ENCODE measurements around the gene NLRX1. TPM values are rescaled to one million over a fixed set of nuclear protein-coding genes. Genes with fewer than 3 reads are reported as not detected.
"Not testable (repeated sequence)": the region's sequence is repeated elsewhere in the genome, so short reads cannot be mapped to it uniquely, and the experiment has no call there.

The NLRX1 gene
- total RNA-seq, 1 experiment from 2014 or later: 6.7 TPM

GRCh38 chr11:119130662-119131061, 37.9 kb upstream of the NLRX1 start:
- CTCF ChIA-PET: no interaction called here
- H3K27ac Mint-ChIP-seq (ENCODE audit: unreplicated experiment): no peak overlapping the region
- intact Hi-C loops (cut with micrococcal nuclease; ENCODE audit: unreplicated experiment): no loop called here
- H3K27me3 Mint-ChIP-seq (ENCODE audit: unreplicated experiment): no peaks in the 10 kb centered on the region
- TF ChIP-seq CTCF (IDR thresholded peaks at IDR 0.05; ENCODE audit: unreplicated experiment): no peak
- no peaks in the 10 kb centered on the region for H3K9me3 Mint-ChIP-seq (ENCODE audit: low read depth, unreplicated experiment)
- H3K36me3 Mint-ChIP-seq (ENCODE audit: insufficient read depth, unreplicated experiment): peaks cover 25% of the 10 kb centered on the region
- H3K4me1 Mint-ChIP-seq (ENCODE audit: low read depth, unreplicated experiment): peaks cover 8% of the 10 kb centered on the region
- H3K4me3 Mint-ChIP-seq (ENCODE audit: low read depth, unreplicated experiment): no peak overlapping the region
- BruUV-seq (replicated peaks): no TSS peak
- no peak for DNase-seq

DNA sequence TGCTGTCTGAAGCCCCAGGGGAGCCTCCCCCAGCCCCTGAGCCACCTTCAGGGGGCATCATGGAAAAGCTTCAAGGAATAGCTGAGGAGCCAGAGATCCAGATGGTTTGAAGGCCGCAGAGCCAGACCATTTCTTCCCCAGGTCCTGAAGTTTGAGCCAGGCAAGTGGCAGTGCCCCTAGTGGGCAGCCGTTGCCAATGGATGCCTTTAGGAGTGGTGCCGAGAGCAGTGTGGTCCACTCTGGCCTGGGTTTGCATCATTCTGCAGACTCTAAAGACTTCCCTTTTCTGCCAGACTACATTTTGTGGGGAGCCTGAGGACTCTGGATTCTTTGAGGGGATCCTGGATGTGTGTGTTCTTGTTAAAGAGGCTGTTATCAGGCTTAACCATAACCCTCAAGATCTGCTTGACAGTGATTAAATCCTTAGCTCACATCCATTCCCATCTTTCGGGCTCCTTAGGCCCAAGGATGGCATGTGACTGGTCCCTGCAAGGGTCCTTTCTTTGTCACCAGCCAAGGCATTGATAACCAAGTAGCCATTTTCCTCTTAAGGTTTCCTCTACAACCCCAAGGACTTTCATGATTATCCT, 34.0 kb upstream of the NLRX1 start:
- no peak overlapping the region for H3K27ac Mint-ChIP-seq (ENCODE audit: unreplicated experiment)
- peaks cover 16% of the 10 kb centered on the region for H3K36me3 Mint-ChIP-seq (ENCODE audit: insufficient read depth, unreplicated experiment)
- no peaks in the 10 kb centered on the region for H3K4me1 Mint-ChIP-seq (ENCODE audit: low read depth, unreplicated experiment)
- TF ChIP-seq CTCF (IDR thresholded peaks at IDR 0.05; ENCODE audit: unreplicated experiment): peak; percentile 36
- CTCF ChIA-PET: no interaction called here
- H3K4me3 Mint-ChIP-seq (ENCODE audit: low read depth, unreplicated experiment): no peak overlapping the region
- intact Hi-C loops (cut with micrococcal nuclease; ENCODE audit: unreplicated experiment): no loop called here
- no peaks in the 10 kb centered on the region for H3K9me3 Mint-ChIP-seq (ENCODE audit: low read depth, unreplicated experiment)
- DNase-seq: peak; percentile 16
- peaks cover 15% of the 10 kb centered on the region for H3K27me3 Mint-ChIP-seq (ENCODE audit: unreplicated experiment)
- no TSS peak for BruUV-seq (replicated peaks)

DNA sequence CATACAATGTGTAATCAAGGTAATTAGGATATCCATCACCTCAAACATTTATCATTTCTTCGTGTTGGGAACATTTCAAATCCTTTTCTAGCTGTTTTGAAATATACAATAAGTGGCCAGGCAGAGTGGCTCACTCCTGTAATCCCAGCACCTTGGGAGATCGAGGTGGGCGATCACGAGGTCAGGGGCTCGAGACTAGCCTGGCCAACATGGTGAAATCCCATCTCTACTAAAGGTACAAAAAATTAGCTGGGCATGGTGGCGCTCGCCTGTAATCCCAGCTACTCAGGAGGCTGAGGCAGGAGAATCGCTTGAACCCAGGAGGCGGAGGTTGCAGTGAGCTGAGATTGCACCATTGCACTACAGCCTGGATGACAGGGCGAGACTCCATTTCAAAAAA, 29.2 kb upstream of the NLRX1 start:
- H3K4me3 Mint-ChIP-seq (ENCODE audit: low read depth, unreplicated experiment); H3K27ac Mint-ChIP-seq (ENCODE audit: unreplicated experiment); intact Hi-C loops (cut with micrococcal nuclease; ENCODE audit: unreplicated experiment); H3K9me3 Mint-ChIP-seq (ENCODE audit: low read depth, unreplicated experiment); H3K4me1 Mint-ChIP-seq (ENCODE audit: low read depth, unreplicated experiment); DNase-seq; H3K36me3 Mint-ChIP-seq (ENCODE audit: insufficient read depth, unreplicated experiment); BruUV-seq (replicated peaks); CTCF ChIA-PET: not testable (repeated sequence)
- H3K27me3 Mint-ChIP-seq (ENCODE audit: unreplicated experiment): peaks cover 15% of the 10 kb centered on the region

GRCh38 chr11:119144825-119145486, 23.6 kb upstream of the NLRX1 start:
- intact Hi-C loops (cut with micrococcal nuclease; ENCODE audit: unreplicated experiment): loop anchor here (2.0 kb wide), 1 partner anchor 52 kb away; no protein-coding TSS in a partner anchor
- Mint-ChIP-seq H3K27ac (ENCODE audit: unreplicated experiment) (no peak overlapping the region), H3K27me3 (ENCODE audit: unreplicated experiment) (peaks cover 34% of the 10 kb centered on the region), H3K4me3 (ENCODE audit: low read depth, unreplicated experiment) (no peak overlapping the region), H3K4me1 (ENCODE audit: low read depth, unreplicated experiment) (no peaks in the 10 kb centered on the region), H3K36me3 (ENCODE audit: insufficient read depth, unreplicated experiment) (peaks cover 6% of the 10 kb centered on the region), H3K9me3 (ENCODE audit: low read depth, unreplicated experiment) (no peaks in the 10 kb centered on the region)
- CTCF ChIA-PET: interaction anchor here (0.6 to 1.6 kb wide), 8 partner anchors 8 to 1984 kb away, joined by 3 to 5 read pairs (median 3); partner anchors contain the start of gene UBE4A
- BruUV-seq (replicated peaks): no TSS peak
- peak; percentile 40 for TF ChIP-seq CTCF (IDR thresholded peaks at IDR 0.05; ENCODE audit: unreplicated experiment)
- peak; percentile 59 for DNase-seq

- no peak for DNase-seq
- H3K27me3 Mint-ChIP-seq (ENCODE audit: unreplicated experiment): peaks cover 35% of the 10 kb centered on the region
Measured at GRCh38 chr11:119145551-119145950, 23.0 kb upstream of the NLRX1 start.

More at GRCh38 chr11:119145551-119145950, 23.0 kb upstream of the NLRX1 start:
- CTCF ChIA-PET: interaction anchor here (1.4 to 1.6 kb wide), 2 partner anchors 8 to 193 kb away, joined by 3 to 4 read pairs; no protein-coding TSS in a partner anchor
- Mint-ChIP-seq H3K36me3 (ENCODE audit: insufficient read depth, unreplicated experiment) (peaks cover 6% of the 10 kb centered on the region), H3K4me3 (ENCODE audit: low read depth, unreplicated experiment) (no peak overlapping the region), H3K9me3 (ENCODE audit: low read depth, unreplicated experiment) (no peaks in the 10 kb centered on the region), H3K4me1 (ENCODE audit: low read depth, unreplicated experiment) (no peaks in the 10 kb centered on the region), H3K27ac (ENCODE audit: unreplicated experiment) (no peak overlapping the region)
- BruUV-seq (replicated peaks): no TSS peak
- no peak for TF ChIP-seq CTCF (IDR thresholded peaks at IDR 0.05; ENCODE audit: unreplicated experiment)
- intact Hi-C loops (cut with micrococcal nuclease; ENCODE audit: unreplicated experiment): loop anchor here (2.0 kb wide), 1 partner anchor 51 kb away; no protein-coding TSS in a partner anchor

Data from Calu3 (cell line).